ENCODE measurements around the gene FCHO2. TPM values are rescaled to one million over a fixed set of nuclear protein-coding genes. Genes with fewer than 3 reads are reported as not detected.

Gene FCHO2
- total and polyA plus RNA-seq, 2 donors (not counting 3 experiments of a cell fraction or from before 2014, with no cell fraction given): 12.0 to 25.2 TPM

- no peaks in the 10 kb centered on the region for H3K9me3 ChIP-seq (replicated peaks; ENCODE audit: control insufficient read depth, insufficient read depth, low read length)
- POLR2A ChIA-PET: no interaction called here
- H3K79me2 ChIP-seq (ENCODE audit: control insufficient read depth, insufficient read depth, low read length): no peaks in the 10 kb centered on the region
- H3K27ac ChIP-seq (ENCODE audit: insufficient read depth, low read depth, low read length): no peak overlapping the region
- no peak overlapping the region for H2AFZ ChIP-seq (ENCODE audit: low read depth, low read length)
- CTCF ChIA-PET: interaction anchor here (1.0 to 2.5 kb wide), 4 partner anchors 15 to 128 kb away, joined by 3 to 11 read pairs (median 4); no protein-coding TSS in a partner anchor
- H3K9me1 ChIP-seq (replicated peaks; ENCODE audit: control insufficient read depth, extremely low read depth, insufficient read depth, low read length): no peaks in the 10 kb centered on the region
- TF ChIP-seq POLR2A (IDR thresholded peaks at IDR 0.05; ENCODE audit: low read depth, low read length) (no peak), GATA2 (IDR thresholded peaks at IDR 0.05; ENCODE audit: insufficient read depth, insufficient read length, low read depth, low read length) (no peak), POLR2AphosphoS5 (IDR thresholded peaks at IDR 0.05; ENCODE audit: insufficient read depth, low read depth, low read length) (no peak), JUN (IDR thresholded peaks at IDR 0.05; ENCODE audit: borderline replicate concordance, insufficient read depth, insufficient read length, low read depth) (no peak), EZH2 (IDR thresholded peaks at IDR 0.05; ENCODE audit: borderline replicate concordance, low read depth, low read length, severe bottlenecking) (no peak), MYC (IDR thresholded peaks at IDR 0.05; ENCODE audit: low read depth, low read length) (no peak), FOS (IDR thresholded peaks at IDR 0.05; ENCODE audit: borderline replicate concordance, insufficient read depth, low read length) (no peak), CTCF (IDR thresholded peaks at IDR 0.05; ENCODE audit: extremely low read depth in 1 of 2, insufficient read depth in 1 of 2, low read depth in 1 of 2, low read length in 2 of 2) (no peak)
- TF ChIP-seq, protein P1, sequence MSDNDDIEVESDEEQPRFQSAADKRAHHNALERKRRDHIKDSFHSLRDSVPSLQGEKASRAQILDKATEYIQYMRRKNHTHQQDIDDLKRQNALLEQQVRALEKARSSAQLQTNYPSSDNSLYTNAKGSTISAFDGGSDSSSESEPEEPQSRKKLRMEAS (IDR thresholded peaks at IDR 0.05; ENCODE audit: insufficient read depth, insufficient read length): no peak
- no peaks in the 10 kb centered on the region for H4K20me1 ChIP-seq (replicated peaks; ENCODE audit: control insufficient read depth, extremely low read depth, insufficient read depth, low read length)
- H3K4me2 ChIP-seq (ENCODE audit: insufficient read depth, low read length): no peak overlapping the region
- intact Hi-C loops (cut with micrococcal nuclease) (no loop called here), dilution Hi-C loops (cut with MboI; ENCODE audit: extremely low pct_ligation_motif_present, low sequenced_read_pairs) (no loop called here)
- no TSS peak for BruUV-seq (replicated peaks)
- DNase-seq (ENCODE audit: low read depth, low spot score) (no peak), FAIRE-seq (no peak)
- H3K9ac ChIP-seq (replicated peaks; ENCODE audit: extremely low read depth, insufficient read depth, low read length): no peak overlapping the region
- peaks cover 4 to 9% of the 10 kb centered on the region in 2 experiments for H3K36me3 ChIP-seq (ENCODE audit: control insufficient read depth in 2 of 2, extremely low read depth in 1 of 2, insufficient read depth in 2 of 2, low read length in 2 of 2)
- no peaks in the 10 kb centered on the region for H3K27me3 ChIP-seq (ENCODE audit: control insufficient read depth in 2 of 2, insufficient read depth in 2 of 2, low read length in 2 of 2)
- no peaks in the 10 kb centered on the region for H3K4me1 ChIP-seq (ENCODE audit: control insufficient read depth, extremely low read depth, insufficient read depth, low read length)
- no peak overlapping the region for H3K4me3 ChIP-seq (replicated peaks in 1 of 3; ENCODE audit: insufficient read depth in 1 of 3, low read depth in 1 of 3, low read length in 3 of 3)
Observed at GRCh38 chr5:73088026-73088425, 132.2 kb downstream of the FCHO2 start.
